H1 (cell line): ENCODE results near the gene PIK3C2G. TPM values are rescaled to one million over a fixed set of nuclear protein-coding genes. Genes with fewer than 3 reads are reported as not detected.

Source experiments
- CTCF ChIA-PET: fragments of 300-600 bp; sonication (Branson Sonifier 250); formaldehyde crosslinking; loops from one replicate; lab custom pipeline; 2021; ENCODE audit not compliant: partially characterized antibody; lab: Charles Lee
- POLR2A ChIA-PET: fragments of 300-600 bp; sonication (Branson Sonifier 250); formaldehyde crosslinking; loops from one replicate; lab custom pipeline; 2021; ENCODE audit warnings: inconsistent platforms; ENCODE audit not compliant: partially characterized antibody; lab: Charles Lee
- DNase-seq, 2 experiments: peaks; one replicate each; pipeline versions ENCODE4 v3.0.0 to v3.0.0-alpha.2; 2010 to 2022; ENCODE audit warnings: low spot score in 2 of 2, low read depth in 1 of 2, mixed read lengths in 1 of 2
- FAIRE-seq: peaks from 2 replicates; lab custom pipeline; 2011; peaks lifted over from hg19 to GRCh38; lab: Jason Lieb, UNC
- H2AFZ ChIP-seq: 2 replicates; pipeline ENCODE4 v1.8.1; 2012; ENCODE audit warnings: low read length, inconsistent platforms
- H2AK5ac ChIP-seq: 2 replicates; pipeline ENCODE4 v1.6.1; 2013; ENCODE audit warnings: low read depth, low read length
- H2BK120ac ChIP-seq: replicated peaks from 2 replicates; pipeline ENCODE3; 2013; ENCODE audit warnings: low read depth, low read length, inconsistent platforms
- H2BK12ac ChIP-seq: 2 replicates; pipeline ENCODE4 v1.6.1; 2013; ENCODE audit warnings: low read depth, low read length
- H2BK15ac ChIP-seq: 2 replicates; pipeline ENCODE4 v1.6.1; 2013; ENCODE audit warnings: low read length
- H2BK20ac ChIP-seq: 2 replicates; pipeline ENCODE4 v1.6.1; 2013; ENCODE audit warnings: low read length
- H2BK5ac ChIP-seq: 2 replicates; pipeline ENCODE4 v1.6.1; 2013; ENCODE audit warnings: low read depth, low read length
- H3K14ac ChIP-seq: 2 replicates; pipeline ENCODE4 v1.6.1; 2013; ENCODE audit warnings: inconsistent platforms; ENCODE audit not compliant: insufficient read length
- H3K18ac ChIP-seq: 2 replicates; pipeline ENCODE4 v1.6.1; 2013; ENCODE audit warnings: low read length; ENCODE audit errors: extremely low read depth
- H3K23ac ChIP-seq: 2 replicates; pipeline ENCODE4 v1.6.1; 2013; ENCODE audit warnings: inconsistent platforms; ENCODE audit not compliant: insufficient read length
- H3K23me2 ChIP-seq: 2 replicates; pipeline ENCODE4 v1.6.1; 2013; ENCODE audit warnings: low read depth, low read length
- H3K27ac ChIP-seq: 2 replicates; pipeline ENCODE4 v1.6.1; 2011; ENCODE audit warnings: low read depth, low read length, inconsistent platforms
- H3K27me3 ChIP-seq, 4 experiments: replicated peaks in 1 of 4; 1 replicate in 1 of 4; 2 replicates in 3 of 4; pipeline versions ENCODE4 v1.6.1 to v1.8.1; 2011 to 2013; ENCODE audit warnings: low read length in 3 of 4, mild to moderate bottlenecking in 3 of 4, inconsistent platforms in 2 of 4, mixed read lengths in 2 of 4, moderate library complexity in 1 of 4; ENCODE audit not compliant: control insufficient read depth in 3 of 4, insufficient read depth in 3 of 4; ENCODE audit errors: extremely low read depth in 1 of 4
- H3K36me3 ChIP-seq, 4 experiments: 2 replicates each; pipeline versions ENCODE4 v1.6.1 to v1.8.1; 2011 to 2013; ENCODE audit warnings: mild to moderate bottlenecking in 4 of 4, low read length in 3 of 4, moderate library complexity in 2 of 4, control low read depth in 1 of 4, inconsistent platforms in 1 of 4; ENCODE audit not compliant: insufficient read depth in 4 of 4, control insufficient read depth in 2 of 4
- H3K4ac ChIP-seq: replicated peaks from 2 replicates; pipeline ENCODE3; 2013; ENCODE audit warnings: low read length, low read depth, mixed read lengths, inconsistent platforms; ENCODE audit not compliant: insufficient read length
- H3K4me1 ChIP-seq, 4 experiments: replicated peaks in 1 of 4; 1 replicate in 1 of 4; 2 replicates in 3 of 4; pipeline versions ENCODE4 v1.6.1 to v1.8.1; 2011 to 2013; ENCODE audit warnings: low read length in 3 of 4, inconsistent platforms in 2 of 4, mixed read lengths in 1 of 4; ENCODE audit not compliant: insufficient read depth in 4 of 4, control insufficient read depth in 3 of 4
- H3K4me2 ChIP-seq, 2 experiments: 2 replicates each; pipeline versions ENCODE4 v1.6.1 to v1.8.1; 2011 to 2013; ENCODE audit warnings: low read depth in 2 of 2, low read length in 2 of 2, control low read depth in 1 of 2, inconsistent platforms in 1 of 2, mild to moderate bottlenecking in 1 of 2; ENCODE audit not compliant: insufficient read depth in 1 of 2
- H3K4me3 ChIP-seq, 4 experiments: fragments of 200-600, 300-600 bp in 1 of 4; sonication (generic), shearing (Covaris generic), sonication (Bioruptor Twin) in 1 of 4; 2 replicates each; pipeline versions ENCODE4 v1.5.1 to v1.8.1; 2011 to 2016; ENCODE audit warnings: low read length in 4 of 4, low read depth in 3 of 4, control low read depth in 2 of 4, inconsistent platforms in 2 of 4, mild to moderate bottlenecking in 2 of 4, mixed read lengths in 1 of 4, moderate library complexity in 1 of 4; ENCODE audit not compliant: insufficient read depth in 2 of 4; ENCODE audit errors: extremely low read depth in 1 of 4
- H3K56ac ChIP-seq: replicated peaks from 2 replicates; pipeline ENCODE3; 2013; ENCODE audit warnings: low read depth, mild to moderate bottlenecking, mixed read lengths, low read length, inconsistent platforms; ENCODE audit not compliant: insufficient read length
- H3K79me1 ChIP-seq: 2 replicates; pipeline ENCODE4 v1.6.1; 2013; ENCODE audit warnings: low read depth, low read length, control low read depth
- H3K79me2 ChIP-seq, 2 experiments: 2 replicates each; pipeline versions ENCODE4 v1.6.1 to v1.8.1; 2012 to 2013; ENCODE audit warnings: low read length in 2 of 2, mild to moderate bottlenecking in 2 of 2, inconsistent platforms in 1 of 2; ENCODE audit not compliant: insufficient read depth in 2 of 2, control insufficient read depth in 1 of 2
- H3K9ac ChIP-seq, 4 experiments: replicated peaks in 1 of 4; 1 replicate in 1 of 4; 2 replicates in 3 of 4; pipeline versions ENCODE4 v1.6.1 to v1.8.1; 2011 to 2013; ENCODE audit warnings: low read depth in 3 of 4, low read length in 3 of 4, control low read depth in 2 of 4, mild to moderate bottlenecking in 2 of 4, moderate library complexity in 2 of 4, inconsistent platforms in 1 of 4; ENCODE audit errors: extremely low read depth in 1 of 4
- H3K9me3 ChIP-seq, 2 experiments: 2 replicates each; pipeline versions ENCODE4 v1.6.1 to v1.8.1; 2012 to 2013; ENCODE audit warnings: mild to moderate bottlenecking in 2 of 2, moderate library complexity in 2 of 2, control low read depth in 1 of 2, inconsistent platforms in 1 of 2, low read depth in 1 of 2, low read length in 1 of 2, mixed read lengths in 1 of 2; ENCODE audit not compliant: insufficient read depth in 2 of 2
- H4K20me1 ChIP-seq, 2 experiments: replicated peaks in 1 of 2; 2 replicates each; pipeline versions ENCODE3 to v1.8.1; 2011 to 2013; ENCODE audit warnings: inconsistent platforms in 2 of 2, low read length in 2 of 2, mild to moderate bottlenecking in 1 of 2; ENCODE audit not compliant: insufficient read depth in 2 of 2, control insufficient read depth in 1 of 2
- H4K5ac ChIP-seq: 2 replicates; pipeline ENCODE4 v1.6.1; 2013; ENCODE audit warnings: low read length, low read depth, mixed read lengths, inconsistent platforms; ENCODE audit not compliant: insufficient read length
- H4K8ac ChIP-seq: 2 replicates; pipeline ENCODE4 v1.8.0; 2013; ENCODE audit warnings: mild to moderate bottlenecking, moderate library complexity, low read length, inconsistent platforms; ENCODE audit not compliant: insufficient read depth; ENCODE audit errors: extremely low read depth
- H4K91ac ChIP-seq: replicated peaks from 2 replicates; pipeline ENCODE3; 2013; ENCODE audit warnings: low read length, mixed read lengths, inconsistent platforms; ENCODE audit not compliant: insufficient read length
- ASH2L ChIP-seq: fragments of 200-600, 300-600 bp; sonication (generic); IDR thresholded peaks from one replicate; pipeline ENCODE4 v1.7.1; 2017; ENCODE audit warnings: low read length
- BACH1 ChIP-seq: IDR thresholded peaks from 2 replicates; pipeline ENCODE4 v1.6.1; 2012; ENCODE audit warnings: low read length, improper control_type of control experiment
- CTBP2 ChIP-seq: IDR thresholded peaks from 2 replicates; pipeline ENCODE4 v1.7.0; 2011; ENCODE audit warnings: borderline replicate concordance, mild to moderate bottlenecking, moderate library complexity, mixed read lengths, low read length; ENCODE audit not compliant: insufficient read depth, insufficient read length
- EP300 ChIP-seq, 2 experiments: IDR thresholded peaks; 1 replicate in 1 of 2; 2 replicates in 1 of 2; pipeline ENCODE4 v1.6.1; 2011 to 2012; ENCODE audit warnings: low read depth in 2 of 2, low read length in 2 of 2, mild to moderate bottlenecking in 2 of 2, borderline replicate concordance in 1 of 2, inconsistent platforms in 1 of 2, moderate library complexity in 1 of 2
- GABPA ChIP-seq: IDR thresholded peaks from 2 replicates; pipeline ENCODE4 v1.6.1; 2011; ENCODE audit warnings: mild to moderate bottlenecking, low read length, moderate library complexity, borderline replicate concordance; ENCODE audit not compliant: insufficient read depth
- HDAC2 ChIP-seq, 2 experiments: fragments of 300-600 bp in 1 of 2; sonication (generic) in 1 of 2; IDR thresholded peaks; 2 replicates each; pipeline ENCODE4 v1.6.1; 2011 to 2012; ENCODE audit warnings: low read depth in 2 of 2, low read length in 2 of 2, mild to moderate bottlenecking in 2 of 2, moderate library complexity in 2 of 2, borderline replicate concordance in 1 of 2, inconsistent platforms in 1 of 2
- JUN ChIP-seq: IDR thresholded peaks from 2 replicates; pipeline ENCODE4 v1.6.1; 2011; ENCODE audit warnings: low read depth, mild to moderate bottlenecking, improper control_type of control experiment, low read length
- KDM4A ChIP-seq: IDR thresholded peaks from one replicate; pipeline ENCODE4 v1.7.1; 2012; ENCODE audit warnings: low read depth, mild to moderate bottlenecking, moderate library complexity, low read length, inconsistent platforms; ENCODE audit not compliant: severe bottlenecking
- NRF1 ChIP-seq: IDR thresholded peaks from 2 replicates; pipeline ENCODE4 v1.6.1; 2011; ENCODE audit warnings: mild to moderate bottlenecking, low read depth, low read length, improper control_type of control experiment
- PHF8 ChIP-seq: fragments of 200-600 bp; sonication (generic); conservative IDR thresholded peaks from 2 replicates; pipeline ENCODE4 v1.7.1; 2012; ENCODE audit warnings: low read depth, mild to moderate bottlenecking, inconsistent platforms, low read length, moderate library complexity
- POLR2AphosphoS5 ChIP-seq: IDR thresholded peaks from 2 replicates; pipeline ENCODE4 v1.6.1; 2011; ENCODE audit warnings: low read depth, low read length
- RFX5 ChIP-seq: IDR thresholded peaks from 2 replicates; pipeline ENCODE4 v1.6.1; 2011; ENCODE audit warnings: low read depth, low read length, improper control_type of control experiment, borderline replicate concordance
- TAF7 ChIP-seq: optimal IDR thresholded peaks from 2 replicates; pipeline ENCODE3; 2011; ENCODE audit warnings: low read depth, mild to moderate bottlenecking, inconsistent platforms, low read length, moderate library complexity, borderline replicate concordance
- WGBS, 2 experiments: shearing (Covaris generic) in 1 of 2; methylation state at CpG; one replicate each; pipeline versions ENCODE4 v1.1.6 to v1.1.7; 2013 to 2015; ENCODE audit warnings: low lambda C conversion rate in 2 of 2, mixed read lengths in 2 of 2, inconsistent platforms in 1 of 2, low coverage in 1 of 2, missing lambda C conversion rate in 1 of 2; ENCODE audit not compliant: insufficient replicate concordance in 2 of 2, insufficient coverage in 1 of 2, insufficient read length in 1 of 2; ENCODE audit errors: extremely low coverage in 1 of 2, missing lambda C conversion rate in 1 of 2; 5-methylcytosine and 5-hydroxymethylcytosine counted together
- polyA plus RNA-seq, 7 experiments: library from polyadenylated mRNA; depleted of rRNA in 3 of 7; stranded (reverse) in 5 of 7; unstranded in 2 of 7; fragments of >200 nt in 5 of 7; fragments of 200-250 nt in 2 of 7; gene quantifications; 1 replicate in 5 of 7; 2 replicates in 1 of 7; 4 replicates in 1 of 7; pipeline versions ENCODE4 v1.2.1 to v1.2.3, GENCODE V29; 2011 to 2013; ENCODE audit warnings: missing spikeins in 2 of 7, mixed read lengths in 2 of 7
- total RNA-seq: library from RNA; stranded (reverse); fragmentation: NEBNext Ultra II Directional; extraction: Animal tissue kit (Norgen Biotek cat#: 25700); gene quantifications from 2 replicates; pipeline ENCODE4 v1.2.1, GENCODE V29; 2021

Gene PIK3C2G
- total and polyA plus RNA-seq, 2 of the 8 experiments (the other 6 are each of a cell fraction or from before 2014, with no cell fraction given): not detected

- ChIA-PET POLR2A (no interaction called here), CTCF (no interaction called here)
- Histone ChIP-seq H3K79me2 (no peaks in the 10 kb centered on the region), H3K4ac (no peak overlapping the region), H3K36me3 (no peaks in the 10 kb centered on the region), H3K14ac (no peak overlapping the region), H3K27me3 (no peaks in the 10 kb centered on the region), H2BK5ac (no peak overlapping the region), H4K5ac (no peak overlapping the region), H4K91ac (no peak overlapping the region), H3K23me2 (no peaks in the 10 kb centered on the region), H2BK15ac (no peak overlapping the region), H3K4me2 (no peak overlapping the region), H4K8ac (no peak overlapping the region), H3K9me3 (no peaks in the 10 kb centered on the region), H3K27ac (no peak overlapping the region; the same call in 1 of the 2 replicates), H2BK12ac (no peak overlapping the region), H4K20me1 (no peaks in the 10 kb centered on the region), H3K4me3 (no peak overlapping the region), H2BK20ac (no peak overlapping the region), H3K23ac (no peak overlapping the region), H3K18ac (no peak overlapping the region), H2AK5ac (no peak overlapping the region), H2BK120ac (no peak overlapping the region), H3K56ac (no peak overlapping the region), H3K79me1 (no peaks in the 10 kb centered on the region), H3K4me1 (no peaks in the 10 kb centered on the region), H2AFZ (no peak overlapping the region), H3K9ac (no peak overlapping the region)
- DNase-seq (no peak), FAIRE-seq (no peak)
- WGBS, 2 experiments: 89% methylated on average over 5 of the region's 5 CpGs; no CpG with 5 or more reads in 1 of the 2 experiments
- TF ChIP-seq ASH2L (no peak), BACH1 (no peak), EP300 (IDR thresholded peaks at IDR 0.05; ENCODE audit: borderline replicate concordance in 1 of 2, low read depth in 2 of 2, low read length in 2 of 2) (no peak), RFX5 (no peak), NRF1 (no peak), GABPA (no peak), POLR2AphosphoS5 (no peak), KDM4A (no peak), CTBP2 (no peak), TAF7 (no peak), PHF8 (no peak), JUN (no peak), HDAC2 (IDR thresholded peaks at IDR 0.05; ENCODE audit: borderline replicate concordance in 1 of 2, low read depth in 2 of 2, low read length in 2 of 2) (no peak)
Measured at GRCh38 chr12:18643681-18644080, 382.4 kb downstream of the PIK3C2G start.
